ENCODE data around the gene SLC27A4. TPM values are rescaled to one million over a fixed set of nuclear protein-coding genes. Genes with fewer than 3 reads are reported as not detected.

The SLC27A4 gene
- total RNA-seq, 1 experiment from 2014 or later, result 17.0 TPM

DNA sequence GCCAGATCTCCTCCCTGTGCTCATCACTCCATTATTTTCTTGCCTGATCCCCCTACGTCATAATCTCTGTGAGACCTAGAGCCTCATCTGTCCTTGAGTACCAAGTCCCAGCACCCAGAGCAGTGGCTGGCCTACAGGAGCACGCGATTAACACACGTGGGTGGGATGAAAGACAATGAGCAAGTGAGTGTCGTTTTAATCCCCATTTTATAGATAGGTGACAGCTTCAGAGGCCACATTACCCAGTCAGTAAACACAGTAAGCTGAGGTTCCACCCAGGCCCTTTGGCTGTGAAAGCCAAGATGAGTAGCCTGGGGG lies 35.4 kb upstream of the SLC27A4 start:
- Mint-ChIP-seq H3K27me3 (ENCODE audit: low read depth) (peaks cover 2% of the 10 kb centered on the region; the same call in 1 of the 2 replicates), H3K27ac (no peak overlapping the region), H3K4me3 (no peak overlapping the region), H3K9me3 (no peaks in the 10 kb centered on the region; a peak in 1 of 5 replicates), H3K4me1 (no peaks in the 10 kb centered on the region; a peak in 1 of 4 replicates), H3K36me3 (ENCODE audit: insufficient read depth in 1 of 3, low read depth in 3 of 3) (peaks cover 10 to 21% (median 19%) of the 10 kb centered on the region in 3 experiments)
- H2AK5ac ChIP-seq (ENCODE audit: insufficient read length, low read length), result no peak overlapping the region
- no peak overlapping the region for H3K18ac ChIP-seq (ENCODE audit: insufficient read length, low read depth, low read length)
- no peaks in the 10 kb centered on the region for H4K20me1 ChIP-seq (ENCODE audit: control insufficient read depth, insufficient read depth, insufficient read length)
- no peak overlapping the region for H2AFZ ChIP-seq (ENCODE audit: low read length)
- H3K79me1 ChIP-seq (ENCODE audit: insufficient read depth, low read depth, low read length, poor library complexity, severe bottlenecking), result no peaks in the 10 kb centered on the region
- H3K4me2 ChIP-seq (ENCODE audit: insufficient read depth, insufficient read length, low read length), result no peak overlapping the region
- no peak overlapping the region for H2BK12ac ChIP-seq (ENCODE audit: insufficient read length, low read depth, low read length)
- no peak overlapping the region for H2BK120ac ChIP-seq (ENCODE audit: low read depth, low read length, poor library complexity, severe bottlenecking)
- H3T11ph ChIP-seq (ENCODE audit: low read length), result no peak overlapping the region
- H3K56ac ChIP-seq (ENCODE audit: insufficient read length, low read depth, low read length), result no peak overlapping the region
- no peak overlapping the region for H3K23ac ChIP-seq (ENCODE audit: insufficient read length, low read depth, low read length)
- no peak overlapping the region for H3K27ac ChIP-seq (ENCODE audit: insufficient read length, low read depth, low read length)
- WGBS (ENCODE audit: extremely low coverage, insufficient read length, low lambda C conversion rate), result no CpG with 5 or more reads among the region's 5 CpGs
- no peak overlapping the region for H3K4ac ChIP-seq (ENCODE audit: low read depth, low read length)
- TF ChIP-seq, protein P1, sequence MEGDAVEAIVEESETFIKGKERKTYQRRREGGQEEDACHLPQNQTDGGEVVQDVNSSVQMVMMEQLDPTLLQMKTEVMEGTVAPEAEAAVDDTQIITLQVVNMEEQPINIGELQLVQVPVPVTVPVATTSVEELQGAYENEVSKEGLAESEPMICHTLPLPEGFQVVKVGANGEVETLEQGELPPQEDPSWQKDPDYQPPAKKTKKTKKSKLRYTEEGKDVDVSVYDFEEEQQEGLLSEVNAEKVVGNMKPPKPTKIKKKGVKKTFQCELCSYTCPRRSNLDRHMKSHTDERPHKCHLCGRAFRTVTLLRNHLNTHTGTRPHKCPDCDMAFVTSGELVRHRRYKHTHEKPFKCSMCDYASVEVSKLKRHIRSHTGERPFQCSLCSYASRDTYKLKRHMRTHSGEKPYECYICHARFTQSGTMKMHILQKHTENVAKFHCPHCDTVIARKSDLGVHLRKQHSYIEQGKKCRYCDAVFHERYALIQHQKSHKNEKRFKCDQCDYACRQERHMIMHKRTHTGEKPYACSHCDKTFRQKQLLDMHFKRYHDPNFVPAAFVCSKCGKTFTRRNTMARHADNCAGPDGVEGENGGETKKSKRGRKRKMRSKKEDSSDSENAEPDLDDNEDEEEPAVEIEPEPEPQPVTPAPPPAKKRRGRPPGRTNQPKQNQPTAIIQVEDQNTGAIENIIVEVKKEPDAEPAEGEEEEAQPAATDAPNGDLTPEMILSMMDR (conservative IDR thresholded peaks at IDR 0.05), result no peak
- H2BK20ac ChIP-seq (ENCODE audit: low read depth, low read length, poor library complexity, severe bottlenecking), result no peak overlapping the region
- no peaks in the 10 kb centered on the region for H3K23me2 ChIP-seq (ENCODE audit: insufficient read length, low read depth, low read length, poor library complexity, severe bottlenecking)
- no peaks in the 10 kb centered on the region for H3K4me1 ChIP-seq (ENCODE audit: insufficient read depth, low read length)
- H3K14ac ChIP-seq (ENCODE audit: insufficient read depth, low read length), result no peak overlapping the region
- no peak overlapping the region for H3K9ac ChIP-seq (ENCODE audit: extremely low read depth, insufficient read length, low read length)
- no peak overlapping the region for H4K5ac ChIP-seq (ENCODE audit: insufficient read length, low read depth, low read length)
- no peak overlapping the region for H2BK15ac ChIP-seq (ENCODE audit: low read depth, low read length)
- no peak overlapping the region for H4K91ac ChIP-seq (ENCODE audit: insufficient read length, low read depth, low read length)
- DNase-seq, result no peak
- no peaks in the 10 kb centered on the region for H3K79me2 ChIP-seq (ENCODE audit: insufficient read depth, low read length)
- H4K8ac ChIP-seq (replicated peaks; ENCODE audit: insufficient read length, low read depth, low read length), result no peak overlapping the region
- H2BK5ac ChIP-seq (ENCODE audit: insufficient read length, low read length), result no peak overlapping the region
- H3K9me3 ChIP-seq (ENCODE audit: control insufficient read depth, low read depth, low read length), result no peaks in the 10 kb centered on the region
- H3K27me3 ChIP-seq (ENCODE audit: insufficient read depth, low read length), result no peaks in the 10 kb centered on the region

Measured in H9 (cell line).